GM12891 (cell line): ENCODE results near the gene RYR2.

ENCODE experiments used
- DNase-seq: peaks from one replicate; pipeline ENCODE4 v3.0.0; 2011; ENCODE audit warnings: low spot score; ENCODE audit not compliant: insufficient read length
- FAIRE-seq: peaks from 2 replicates; lab custom pipeline; 2011; peaks lifted over from hg19 to GRCh38; lab: Jason Lieb, UNC
- PAX5 ChIP-seq: IDR thresholded peaks from 2 replicates; pipeline ENCODE4 v1.6.1; 2011; ENCODE audit warnings: low read length, moderate library complexity, mild to moderate bottlenecking; ENCODE audit not compliant: insufficient read depth, severe bottlenecking
- POLR2A ChIP-seq: IDR thresholded peaks from 2 replicates; pipeline ENCODE4 v1.6.1; 2011; ENCODE audit warnings: low read depth, low read length, control low read depth
- POLR2AphosphoS5 ChIP-seq: IDR thresholded peaks from 2 replicates; pipeline ENCODE4 v1.6.1; 2011; ENCODE audit warnings: low read depth, low read length, control low read depth
- POU2F2 ChIP-seq: IDR thresholded peaks from 2 replicates; pipeline ENCODE4 v1.6.1; 2011; ENCODE audit warnings: low read depth, mild to moderate bottlenecking, control low read depth, low read length, moderate library complexity
- SPI1 ChIP-seq: IDR thresholded peaks from 2 replicates; pipeline ENCODE4 v1.6.1; 2011; ENCODE audit warnings: low read depth, low read length, control low read depth
- TAF1 ChIP-seq: IDR thresholded peaks from 2 replicates; pipeline ENCODE4 v1.6.1; 2011; ENCODE audit warnings: low read depth, low read length, control low read depth

Gene RYR2

DNA sequence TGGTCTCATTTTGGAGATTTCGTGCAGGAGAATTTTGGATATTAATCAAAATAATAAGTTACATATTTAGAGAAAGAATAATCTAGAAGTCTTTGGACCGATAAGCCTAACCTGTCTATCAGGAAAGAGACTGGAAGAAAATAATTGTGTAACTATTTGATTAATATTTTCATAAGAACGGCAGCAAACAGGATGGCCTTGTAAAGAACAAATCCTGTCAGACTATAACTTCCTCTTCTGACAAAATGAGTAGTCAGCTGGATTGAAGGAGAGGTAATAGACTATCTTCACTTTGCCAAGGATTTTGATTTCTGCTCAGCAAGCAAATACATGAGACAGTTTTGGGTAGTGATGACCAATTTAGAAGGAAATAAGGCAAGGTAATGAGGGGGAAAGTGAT is 12.7 kb upstream of the RYR2 start:
- FAIRE-seq, result no peak
- TF ChIP-seq POLR2A, result no peak
- no peak for TF ChIP-seq POLR2AphosphoS5
- no peak for TF ChIP-seq PAX5
- no peak for TF ChIP-seq TAF1
- TF ChIP-seq SPI1, result no peak
- no peak for TF ChIP-seq POU2F2

DNA sequence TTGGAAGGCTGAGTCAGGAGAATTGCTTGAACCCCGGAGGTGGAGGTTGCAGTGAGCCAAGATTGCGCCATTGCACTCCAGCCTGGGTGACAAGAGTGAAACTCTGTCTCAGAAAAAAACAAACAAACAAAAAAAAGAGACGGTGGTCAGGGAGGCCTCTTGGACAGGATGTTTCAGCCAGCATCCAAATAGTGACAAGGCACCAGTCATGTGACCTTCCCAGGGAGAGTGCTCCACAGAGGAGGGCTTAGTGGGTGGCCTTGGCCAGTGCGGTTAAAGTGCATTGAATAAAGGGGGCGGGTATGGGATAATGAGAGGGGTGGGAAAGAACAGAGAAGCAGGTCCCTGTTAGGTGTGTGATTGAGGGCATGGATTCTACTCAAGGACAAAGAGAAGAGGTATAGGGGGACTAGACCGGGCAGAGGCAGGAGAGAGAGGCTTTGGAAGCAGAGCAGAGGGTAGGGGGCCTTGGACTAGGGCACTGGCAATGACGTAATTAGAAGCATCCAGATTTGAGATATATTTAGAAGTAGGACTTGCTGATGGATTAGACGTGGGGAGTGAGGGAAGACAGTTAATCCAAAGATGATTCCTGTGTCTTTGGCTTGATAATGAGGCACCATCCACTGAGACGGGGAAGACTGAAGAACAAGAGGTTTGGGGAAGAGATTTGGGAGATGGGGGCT is 12.0 kb upstream of the RYR2 start:
- TF ChIP-seq SPI1 (no peak), PAX5 (no peak), TAF1 (no peak), POU2F2 (no peak), POLR2A (no peak), POLR2AphosphoS5 (no peak)
- no peak for DNase-seq
- no peak for FAIRE-seq

More for the DNA sequence above, 12.7 kb upstream of the RYR2 start:
- no peak for DNase-seq

DNA sequence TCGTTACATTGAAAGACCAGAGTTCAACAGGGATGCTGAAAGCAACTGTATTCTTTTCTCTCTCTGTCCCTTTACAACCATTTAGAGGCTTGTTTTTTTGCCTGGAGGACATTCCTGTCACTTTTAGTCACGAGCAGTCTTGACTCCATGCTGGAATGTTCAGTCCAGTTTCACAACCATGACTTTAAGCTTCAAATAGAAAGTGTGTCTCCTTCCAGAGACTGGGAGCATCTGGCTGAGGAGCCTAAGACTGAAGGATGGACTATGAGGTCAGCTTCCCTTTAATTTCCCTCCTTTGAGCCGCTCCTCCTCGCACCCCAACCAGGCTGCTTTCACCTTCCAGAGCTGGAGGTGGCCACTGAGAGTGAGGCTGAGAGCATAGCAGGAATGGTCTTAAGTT is 10.5 kb upstream of the RYR2 start:
- DNase-seq, result no peak
- no peak for FAIRE-seq

DNA sequence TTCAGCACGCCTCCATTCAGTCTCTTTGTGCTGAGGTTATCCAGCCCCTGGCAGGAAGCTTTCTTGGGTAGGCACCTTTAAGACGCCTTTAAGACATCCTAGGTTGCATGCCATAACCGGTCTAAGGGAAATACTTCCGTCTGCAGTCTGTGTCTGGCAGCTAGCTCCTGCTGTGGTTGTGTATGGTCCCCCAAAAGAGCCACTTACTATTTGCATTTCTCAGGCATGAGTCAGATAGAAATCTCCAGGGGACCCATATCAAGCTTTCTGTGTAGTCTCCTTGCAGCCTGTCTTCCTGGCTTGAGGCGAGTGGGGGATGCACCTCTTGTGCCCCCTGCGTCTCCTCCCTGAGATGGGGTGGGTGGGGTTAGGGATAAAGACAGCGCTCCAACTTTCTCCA is 10.0 kb upstream of the RYR2 start:
- DNase-seq (no peak), FAIRE-seq (no peak)
- TF ChIP-seq POLR2AphosphoS5, result no peak
- no peak for TF ChIP-seq PAX5
- no peak for TF ChIP-seq POU2F2
- TF ChIP-seq SPI1, result no peak
- TF ChIP-seq POLR2A, result no peak
- no peak for TF ChIP-seq TAF1

More for the DNA sequence above, 10.5 kb upstream of the RYR2 start:
- no peak for TF ChIP-seq POU2F2
- TF ChIP-seq POLR2AphosphoS5, result no peak
- no peak for TF ChIP-seq SPI1
- TF ChIP-seq PAX5, result no peak
- TF ChIP-seq TAF1, result no peak
- TF ChIP-seq POLR2A, result no peak

DNA sequence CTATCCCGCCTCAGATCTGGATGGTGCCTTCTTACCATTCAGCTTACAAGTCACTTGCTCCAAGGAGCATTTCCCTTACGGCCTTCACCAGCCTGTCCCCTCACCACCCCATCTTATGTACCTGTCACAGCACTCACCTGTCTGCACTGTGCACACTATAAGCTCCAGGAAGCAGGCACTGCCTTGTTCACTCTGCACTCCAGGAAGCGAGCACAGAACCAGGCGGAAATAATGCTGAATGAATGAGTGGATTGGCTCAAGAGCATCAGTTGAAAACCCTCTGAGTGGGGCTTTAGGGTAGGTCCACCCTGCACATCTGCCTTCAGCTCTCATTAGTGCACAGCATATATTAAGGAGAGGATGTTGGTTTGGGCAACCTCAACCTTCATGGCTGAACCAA is 8.9 kb upstream of the RYR2 start:
- TF ChIP-seq TAF1 (no peak), PAX5 (no peak), POLR2A (no peak), POLR2AphosphoS5 (no peak), POU2F2 (no peak), SPI1 (no peak)
- FAIRE-seq, result no peak

DNA sequence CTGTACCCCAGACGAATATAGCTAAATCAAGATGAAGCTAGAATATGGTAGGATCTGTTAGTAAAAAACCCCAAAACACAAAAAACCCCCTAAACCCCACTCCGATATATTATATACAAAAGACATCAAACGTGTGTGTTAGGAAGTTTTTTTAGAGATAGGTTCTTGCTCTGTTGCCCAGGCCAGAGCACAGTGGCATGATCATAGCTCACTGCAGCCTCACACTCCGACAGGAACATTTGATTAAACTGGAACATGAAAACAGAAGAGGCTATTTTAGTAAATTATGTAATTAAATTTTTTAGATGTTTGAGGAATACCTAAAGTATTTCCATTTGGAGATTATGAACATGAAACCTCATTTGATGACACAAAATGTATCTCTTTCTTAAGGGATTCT is 8.2 kb upstream of the RYR2 start:
- TF ChIP-seq PAX5 (no peak), TAF1 (no peak), POU2F2 (no peak), POLR2AphosphoS5 (no peak), POLR2A (no peak), SPI1 (no peak)
- no peak for DNase-seq
- FAIRE-seq, result no peak

More for the DNA sequence above, 8.9 kb upstream of the RYR2 start:
- DNase-seq, result no peak

DNA sequence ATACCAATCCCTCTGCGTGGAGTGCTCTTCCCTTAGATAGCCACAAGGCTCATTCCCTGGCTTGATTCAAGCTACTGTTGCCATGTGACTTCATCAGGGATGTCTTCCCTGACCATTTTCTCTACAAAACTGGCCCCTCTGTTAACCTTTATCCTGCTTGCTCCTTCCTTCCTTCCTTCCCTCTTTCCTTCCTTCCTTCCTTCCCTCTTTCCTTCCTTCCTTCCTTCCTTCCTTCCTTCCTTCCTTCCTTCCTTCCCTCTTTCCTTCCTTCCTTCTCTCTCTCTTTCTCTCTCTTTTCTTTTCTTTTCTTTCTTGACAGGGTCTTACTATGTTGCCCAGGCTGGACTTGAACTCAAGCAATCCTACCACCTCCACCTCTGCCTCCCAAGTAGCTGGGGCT is 6.2 kb upstream of the RYR2 start:
- TF ChIP-seq POLR2AphosphoS5, result no peak
- TF ChIP-seq SPI1, result no peak
- no peak for TF ChIP-seq POU2F2
- no peak for TF ChIP-seq PAX5
- no peak for TF ChIP-seq TAF1
- no peak for TF ChIP-seq POLR2A
- DNase-seq (no peak), FAIRE-seq (no peak)

DNA sequence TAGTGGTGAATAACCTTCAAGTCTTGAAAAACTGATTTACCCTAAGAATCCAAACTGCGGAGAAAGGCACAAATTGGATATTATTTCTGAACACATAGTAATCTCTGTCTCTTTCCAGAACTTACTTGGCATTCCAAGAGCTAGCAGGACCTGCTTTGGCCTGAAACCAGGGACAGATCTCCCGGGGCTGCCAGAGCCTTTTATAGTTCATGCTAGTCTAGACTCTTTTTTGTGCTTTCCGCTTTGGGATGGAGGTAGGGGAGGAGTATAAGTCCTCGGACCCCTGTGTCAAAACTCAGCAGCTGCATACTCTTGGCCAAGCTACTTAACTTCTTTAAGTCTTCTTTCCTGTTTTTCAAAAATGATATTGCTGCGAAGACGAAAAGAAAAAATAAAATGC is 3.8 kb upstream of the RYR2 start:
- no peak for FAIRE-seq
- DNase-seq, result no peak
- TF ChIP-seq TAF1, result no peak
- no peak for TF ChIP-seq POLR2A
- no peak for TF ChIP-seq POU2F2
- TF ChIP-seq POLR2AphosphoS5, result no peak
- TF ChIP-seq SPI1, result no peak

DNA sequence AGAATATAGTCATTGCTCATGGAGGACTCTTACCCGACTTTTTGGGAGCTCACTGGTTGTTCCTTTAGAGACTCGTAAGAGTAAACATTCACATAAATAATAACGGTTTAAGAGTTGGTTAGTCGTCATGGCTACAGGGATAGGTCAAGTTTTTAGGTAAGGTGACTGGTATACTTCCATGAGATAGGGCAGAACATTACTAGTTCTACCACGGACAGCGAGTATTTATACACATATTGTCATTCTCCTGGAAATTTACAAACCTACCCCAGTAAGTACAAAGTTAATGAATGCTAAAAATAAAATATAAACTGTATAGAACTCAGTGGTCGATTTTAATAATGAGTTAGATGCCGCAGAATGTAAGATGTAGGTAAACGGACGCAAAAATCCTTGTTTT is 1.2 kb upstream of the RYR2 start:
- TF ChIP-seq SPI1, result no peak
- TF ChIP-seq POLR2A, result no peak
- TF ChIP-seq POU2F2, result no peak
- no peak for TF ChIP-seq TAF1
- TF ChIP-seq PAX5, result no peak
- TF ChIP-seq POLR2AphosphoS5, result no peak
- DNase-seq, result no peak
- FAIRE-seq, result no peak

DNA sequence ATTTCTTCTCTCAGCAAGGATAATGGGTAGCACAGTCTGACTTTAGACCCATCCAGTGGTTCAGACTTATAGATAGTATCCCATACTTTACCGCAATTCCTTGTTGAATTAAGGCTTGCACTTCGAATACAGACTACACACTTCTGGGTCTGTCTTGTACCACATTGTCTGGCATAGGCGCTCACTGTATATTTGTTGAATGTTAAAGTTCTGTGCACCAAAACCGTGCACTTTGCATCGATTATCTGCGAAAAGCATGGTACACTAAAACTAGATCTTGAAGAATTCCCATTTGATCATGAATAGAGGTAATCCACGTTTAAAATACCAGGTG is 556 bp upstream of the RYR2 start:
- TF ChIP-seq POLR2A (no peak), POU2F2 (no peak)
- no peak for FAIRE-seq
- DNase-seq, result no peak

DNA sequence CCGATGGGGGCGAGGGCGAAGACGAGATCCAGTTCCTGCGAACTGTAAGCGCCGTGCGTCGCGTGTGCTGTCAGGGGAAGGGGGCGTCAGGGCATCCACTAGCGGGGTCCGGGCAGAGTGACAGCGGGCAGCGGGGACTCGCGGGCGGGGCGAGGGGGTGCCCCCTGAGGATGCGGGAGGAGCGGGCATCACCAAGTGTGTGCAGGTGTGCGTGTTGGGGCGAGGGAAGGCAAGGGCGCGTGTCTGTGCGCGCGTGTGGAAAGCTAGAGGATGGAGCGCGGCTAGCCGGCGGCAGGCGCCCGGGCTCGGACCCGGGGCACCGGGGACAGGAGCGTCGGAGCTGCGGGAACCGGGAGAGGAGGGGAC is 525 bp downstream of the RYR2 start:
- DNase-seq, result no peak
- TF ChIP-seq PAX5 (no peak), POU2F2 (no peak), TAF1 (no peak), POLR2A (no peak), POLR2AphosphoS5 (no peak), SPI1 (no peak)
- FAIRE-seq, result no peak
